ENCODE measurements around the gene PCDHB8.

- TF ChIP-seq TOX (CRISPR knock-in tag; IDR thresholded peaks at IDR 0.05; ENCODE audit: borderline replicate concordance) (no peak), ZNF70 (CRISPR knock-in tag; IDR thresholded peaks at IDR 0.05) (no peak), CREB5 (CRISPR knock-in tag; IDR thresholded peaks at IDR 0.05; ENCODE audit: low read depth) (no peak), RARB (CRISPR knock-in tag; IDR thresholded peaks at IDR 0.05) (no peak)
Measured at GRCh38 chr5:141182248-141182647, 4.7 kb downstream of the PCDHB8 start, which contains the start of gene PCDHB16.

Measured in SK-N-SH treated with all-trans-retinoic acid at 6 μM for 48 hours (cell line).